PC-9 (cell line): ENCODE measurements around the gene TTC7B. TPM values are rescaled to one million over a fixed set of nuclear protein-coding genes. Genes with fewer than 3 reads are reported as not detected.

ENCODE experiments used
- BruUV-seq: library from RNA; stranded (reverse); fragments of 400-500 nt; replicated peaks from 2 replicates; lab custom pipeline; 2021; lab: Mats Ljungman, UMichigan
- CTCF ChIA-PET: fragments of 300-600 bp; sonication (Branson Sonifier 250); formaldehyde crosslinking; loops from one replicate; lab custom pipeline; 2022; ENCODE audit warnings: antibody characterized with exemption; lab: Charles Lee
- POLR2A ChIA-PET: fragments of 300-600 bp; sonication (Branson Sonifier 250); formaldehyde crosslinking; loops from one replicate; lab custom pipeline; 2022; ENCODE audit warnings: antibody characterized with exemption; ENCODE audit not compliant: unreplicated experiment; lab: Charles Lee
- DNase-seq, 2 experiments: peaks; one replicate each; pipeline versions ENCODE4 v3.0.0 to v3.0.0-alpha.2; 2015 to 2022; ENCODE audit warnings: mixed read lengths in 1 of 2
- H2AFZ ChIP-seq: fragments of 200-600 bp; sonication (generic); 2 replicates; pipeline ENCODE4 v1.8.1; 2017; ENCODE audit warnings: antibody characterized with exemption
- H3F3A ChIP-seq: fragments of 200-600 bp; sonication (generic); 2 replicates; pipeline ENCODE4 v1.8.1; 2017; ENCODE audit warnings: antibody characterized with exemption, mild to moderate bottlenecking, low read depth; ENCODE audit not compliant: insufficient read depth
- H3K27ac ChIP-seq: fragments of 200-600 bp; sonication (generic); 2 replicates; pipeline ENCODE4 v1.6.1; 2016; ENCODE audit warnings: mixed run types
- H3K27me3 ChIP-seq: fragments of 200-600 bp; sonication (generic); 2 replicates; pipeline ENCODE4 v1.6.1; 2016; ENCODE audit warnings: low read depth, mixed run types; ENCODE audit not compliant: insufficient read depth
- H3K36me3 ChIP-seq: fragments of 200-600 bp; sonication (generic); 2 replicates; pipeline ENCODE4 v1.6.1; 2016; ENCODE audit warnings: low read depth, mixed run types
- H3K4me1 ChIP-seq: fragments of 200-600 bp; sonication (generic); replicated peaks from 2 replicates; pipeline ENCODE4 v1.6.1; 2016; ENCODE audit warnings: mixed run types; ENCODE audit not compliant: insufficient read depth
- H3K4me2 ChIP-seq: fragments of 200-600 bp; sonication (generic); 2 replicates; pipeline ENCODE4 v1.6.1; 2017; ENCODE audit warnings: mixed run types
- H3K4me3 ChIP-seq: fragments of 200-600 bp; sonication (generic); 2 replicates; pipeline ENCODE4 v1.6.1; 2016; ENCODE audit warnings: mixed run types
- H3K79me2 ChIP-seq: fragments of 200-600 bp; sonication (generic); 2 replicates; pipeline ENCODE4 v1.6.1; 2017; ENCODE audit warnings: low read depth, mixed run types
- H3K9me2 ChIP-seq: fragments of 200-600 bp; sonication (generic); 2 replicates; pipeline ENCODE4 v1.8.1; 2017; ENCODE audit warnings: mild to moderate bottlenecking; ENCODE audit not compliant: insufficient read depth
- H3K9me3 ChIP-seq: fragments of 200-600 bp; sonication (generic); 2 replicates; pipeline ENCODE4 v1.8.1; 2016; ENCODE audit warnings: low read depth; ENCODE audit not compliant: insufficient read depth
- H4K20me1 ChIP-seq: fragments of 200-600 bp; sonication (generic); 2 replicates; pipeline ENCODE4 v1.8.1; 2017; ENCODE audit not compliant: insufficient read depth
- EZH2 ChIP-seq: fragments of 200-600 bp; sonication (generic); IDR thresholded peaks from 2 replicates; pipeline ENCODE4 v1.8.0; 2017; ENCODE audit warnings: antibody characterized with exemption, low read depth
- intact Hi-C: fragments of 100-400 bp; cut with micrococcal nuclease; formaldehyde crosslinking; loops from one replicate; pipeline ENCODE4 v1.10.0; 2022; ENCODE audit not compliant: unreplicated experiment
- total RNA-seq: library from RNA; stranded (reverse); gene quantifications from 2 replicates; pipeline ENCODE4 v1.2.3, GENCODE V29; 2021
- TF ChIP-seq, protein P1 (sequence below): fragments of 200-600 bp; sonication (generic); conservative IDR thresholded peaks from 2 replicates; pipeline ENCODE4 v1.6.1; 2017; ENCODE audit warnings: mixed run types, antibody characterized with exemption, mild to moderate bottlenecking, moderate library complexity

Gene TTC7B
- total RNA-seq, 1 experiment from 2014 or later, result 6.8 TPM

DNA sequence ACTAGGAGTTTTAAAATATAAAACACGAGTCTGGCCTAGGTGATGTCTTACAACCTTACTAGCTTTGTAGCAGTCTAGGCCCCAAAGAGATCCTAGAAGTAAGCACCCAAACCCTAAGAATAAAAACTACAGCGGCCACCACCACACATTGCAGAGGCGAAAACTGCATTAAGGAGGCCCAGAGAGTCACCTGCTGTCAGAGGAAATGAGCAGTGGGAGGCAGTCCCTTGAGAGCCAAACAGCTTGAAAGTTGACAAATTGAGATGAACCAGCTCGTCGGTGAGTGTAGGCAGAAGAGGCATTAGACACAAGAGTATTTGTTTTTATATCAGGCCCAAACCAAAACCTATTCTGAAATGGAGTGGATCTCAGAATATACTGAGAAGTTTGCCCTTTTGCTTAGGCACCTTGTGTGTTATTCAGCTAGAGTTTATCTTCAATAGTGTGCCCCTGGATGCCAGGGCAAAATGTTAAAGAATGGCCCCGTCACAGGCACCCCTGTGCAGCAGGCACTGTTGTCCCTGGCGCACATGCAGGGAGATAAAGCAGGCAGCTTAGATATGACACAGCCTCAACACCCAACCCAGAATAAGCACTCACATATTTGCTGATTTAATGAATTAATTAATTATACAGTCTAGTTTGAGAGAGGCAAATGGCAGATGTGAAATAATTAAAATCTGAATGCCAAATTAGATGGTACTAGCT is 56.7 kb downstream of the TTC7B start:
- no TSS peak for BruUV-seq
- Histone ChIP-seq H3K4me3 (no peak overlapping the region), H3K9me3 (no peaks in the 10 kb centered on the region), H4K20me1 (no peaks in the 10 kb centered on the region), H3K9me2 (no peaks in the 10 kb centered on the region), H3K36me3 (no peaks in the 10 kb centered on the region), H3K4me1 (no peaks in the 10 kb centered on the region), H3K27me3 (no peaks in the 10 kb centered on the region), H3K4me2 (0 out of 2 replicates have a peak overlapping the region, but pooled peaks have one; percentile 85), H3F3A (no peaks in the 10 kb centered on the region), H3K79me2 (no peaks in the 10 kb centered on the region), H3K27ac (no peak overlapping the region), H2AFZ (no peak overlapping the region)
- intact Hi-C loops, result loop anchor here (10.0 kb wide), 1 partner anchor 805 kb away; the partner anchor contains the start of genes EFCAB11 and TDP1
- DNase-seq, result no peak
- TF ChIP-seq, protein P1, sequence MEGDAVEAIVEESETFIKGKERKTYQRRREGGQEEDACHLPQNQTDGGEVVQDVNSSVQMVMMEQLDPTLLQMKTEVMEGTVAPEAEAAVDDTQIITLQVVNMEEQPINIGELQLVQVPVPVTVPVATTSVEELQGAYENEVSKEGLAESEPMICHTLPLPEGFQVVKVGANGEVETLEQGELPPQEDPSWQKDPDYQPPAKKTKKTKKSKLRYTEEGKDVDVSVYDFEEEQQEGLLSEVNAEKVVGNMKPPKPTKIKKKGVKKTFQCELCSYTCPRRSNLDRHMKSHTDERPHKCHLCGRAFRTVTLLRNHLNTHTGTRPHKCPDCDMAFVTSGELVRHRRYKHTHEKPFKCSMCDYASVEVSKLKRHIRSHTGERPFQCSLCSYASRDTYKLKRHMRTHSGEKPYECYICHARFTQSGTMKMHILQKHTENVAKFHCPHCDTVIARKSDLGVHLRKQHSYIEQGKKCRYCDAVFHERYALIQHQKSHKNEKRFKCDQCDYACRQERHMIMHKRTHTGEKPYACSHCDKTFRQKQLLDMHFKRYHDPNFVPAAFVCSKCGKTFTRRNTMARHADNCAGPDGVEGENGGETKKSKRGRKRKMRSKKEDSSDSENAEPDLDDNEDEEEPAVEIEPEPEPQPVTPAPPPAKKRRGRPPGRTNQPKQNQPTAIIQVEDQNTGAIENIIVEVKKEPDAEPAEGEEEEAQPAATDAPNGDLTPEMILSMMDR, result no peak
- TF ChIP-seq EZH2, result no peak
- POLR2A ChIA-PET, result no interaction called here
- CTCF ChIA-PET, result no interaction called here

DNA sequence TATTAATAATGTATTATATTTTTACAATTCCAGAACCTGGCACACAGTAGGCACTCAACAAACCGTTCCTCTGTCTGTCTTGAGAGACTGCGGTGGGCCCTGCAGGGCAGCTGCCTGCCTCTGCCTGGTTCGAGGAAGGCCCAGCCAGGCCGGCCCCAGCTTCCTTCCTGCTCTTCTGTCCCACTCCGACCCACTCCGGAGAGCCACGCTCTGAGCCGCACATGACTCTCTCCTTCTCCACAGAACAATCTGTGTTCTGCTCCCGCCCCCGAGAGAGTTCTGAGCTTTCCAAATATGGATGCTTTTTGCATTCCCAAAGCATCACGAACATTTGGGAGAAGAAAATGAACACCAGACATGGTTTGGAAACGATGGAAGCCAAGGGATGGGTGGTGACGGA is 57.3 kb downstream of the TTC7B start:
- no peak for DNase-seq
- peak overlapping the region; percentile 53; the same call in 1 of the 2 replicates for H3K4me3 ChIP-seq
- ChIA-PET POLR2A (no interaction called here), CTCF (no interaction called here)
- peak overlapping the region; percentile 85 for H3K4me2 ChIP-seq
- peak overlapping the region; percentile 99; the same call in 1 of the 2 replicates for H2AFZ ChIP-seq
- no peaks in the 10 kb centered on the region for H3K9me2 ChIP-seq
- H3K27ac ChIP-seq, result no peak overlapping the region
- H4K20me1 ChIP-seq, result no peaks in the 10 kb centered on the region
- no peaks in the 10 kb centered on the region for H3K4me1 ChIP-seq
- no peaks in the 10 kb centered on the region for H3K27me3 ChIP-seq
- TF ChIP-seq EZH2, result no peak
- TF ChIP-seq, protein P1, result no peak
- intact Hi-C loops, result loop anchor here (1.0 to 10.0 kb wide), 2 partner anchors 786 to 804 kb away; partner anchors contain the start of genes EFCAB11 and TDP1
- no peaks in the 10 kb centered on the region for H3K79me2 ChIP-seq
- BruUV-seq, result no TSS peak
- H3F3A ChIP-seq, result no peaks in the 10 kb centered on the region
- no peaks in the 10 kb centered on the region for H3K9me3 ChIP-seq
- no peaks in the 10 kb centered on the region for H3K36me3 ChIP-seq

DNA sequence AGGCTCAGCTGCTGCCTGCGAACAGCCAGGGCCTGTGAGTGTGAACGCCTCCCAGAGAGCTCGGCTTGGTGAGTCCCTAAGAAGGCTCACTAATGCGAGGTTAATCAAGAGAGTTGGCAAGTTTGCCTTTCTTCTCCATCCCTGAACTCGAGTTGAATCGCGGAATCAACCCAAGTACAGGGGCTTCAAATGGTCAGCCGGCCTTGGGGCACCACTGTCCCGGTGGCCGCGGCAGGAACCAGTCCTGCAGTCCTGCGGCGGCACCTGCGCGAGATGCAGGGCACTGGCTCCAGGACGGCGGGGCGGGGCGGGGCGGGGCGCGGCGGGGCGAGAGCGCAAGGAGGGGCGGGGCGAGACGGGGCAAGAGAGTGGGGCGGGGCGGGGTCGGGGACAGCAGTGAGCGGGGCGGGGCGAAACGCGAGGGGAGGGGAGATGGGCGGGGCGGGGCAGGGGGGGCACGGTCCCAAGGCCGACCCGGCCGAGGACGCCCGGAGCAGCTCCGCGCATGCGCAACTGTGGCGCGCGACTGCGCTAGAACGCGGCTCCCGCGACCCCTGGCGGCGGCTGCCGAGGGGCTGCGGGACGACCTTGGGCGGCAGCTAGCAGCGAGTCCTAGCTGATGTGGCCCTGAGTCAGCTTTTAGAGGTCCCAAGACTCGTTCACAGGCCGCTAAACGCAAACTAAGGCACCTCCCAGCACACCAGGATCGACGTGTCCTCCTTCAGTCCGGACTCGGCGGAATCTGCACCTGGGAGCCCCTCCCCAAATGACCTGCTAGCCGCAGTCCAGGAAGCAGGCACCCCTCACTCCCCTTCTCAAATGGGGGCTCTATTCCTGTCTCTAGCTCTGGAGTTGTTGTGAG is 58.0 kb downstream of the TTC7B start:
- Histone ChIP-seq H3K9me2 (no peaks in the 10 kb centered on the region), H3K27ac (no peak overlapping the region)

More for the DNA sequence above, 58.0 kb downstream of the TTC7B start:
- TF ChIP-seq, protein P1, result peak; percentile 70
- TF ChIP-seq EZH2, result no peak
- H3K4me2 ChIP-seq, result peak overlapping the region; percentile 85
- peak; percentile 67 to 78 for DNase-seq
- H3K4me3 ChIP-seq, result peak overlapping the region; percentile 53; the same call in 1 of the 2 replicates
- CTCF ChIA-PET, result interaction anchor here (0.5 kb wide), 2 partner anchors 8 to 44 kb away, joined by 3 to 4 read pairs; no protein-coding TSS in a partner anchor
- BruUV-seq, result no TSS peak
- H3K27me3 ChIP-seq, result no peaks in the 10 kb centered on the region
- no peaks in the 10 kb centered on the region for H3K36me3 ChIP-seq
- H3K9me3 ChIP-seq, result no peaks in the 10 kb centered on the region
- no peaks in the 10 kb centered on the region for H3K4me1 ChIP-seq
- intact Hi-C loops, result loop anchor here (1.0 to 10.0 kb wide), 2 partner anchors 785 to 803 kb away; partner anchors contain the start of genes EFCAB11 and TDP1
- no peaks in the 10 kb centered on the region for H3K79me2 ChIP-seq
- POLR2A ChIA-PET, result no interaction called here
- no peaks in the 10 kb centered on the region for H3F3A ChIP-seq
- H2AFZ ChIP-seq, result peak overlapping the region; percentile 99
- H4K20me1 ChIP-seq, result no peaks in the 10 kb centered on the region
